Measurements from ENCODE around the gene PHAF1.
"Not testable (repeated sequence)": the region's sequence is repeated elsewhere in the genome, so short reads cannot be mapped to it uniquely, and the experiment has no call there.

PHAF1 gene

DNA sequence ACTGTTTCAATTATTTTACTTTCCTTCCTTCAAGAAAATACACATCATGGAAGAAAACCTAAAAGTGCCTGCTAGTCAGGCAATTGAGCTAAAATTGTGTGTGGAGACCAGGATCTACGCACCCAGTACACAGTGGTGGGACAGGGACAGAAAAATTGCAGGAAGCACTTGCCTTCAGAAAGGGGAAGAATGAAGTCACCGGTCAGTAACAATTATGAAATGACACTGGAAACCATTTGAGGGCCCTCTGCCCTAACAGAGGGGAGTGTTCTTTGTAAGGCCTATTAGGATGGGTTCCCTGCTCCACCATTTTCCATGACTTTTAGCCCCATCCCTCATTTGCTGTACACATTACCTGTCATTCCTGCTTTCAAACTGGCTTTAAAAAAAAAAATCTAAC is 4.5 kb upstream of the PHAF1 start:
- DNase-seq, result no peak

DNA sequence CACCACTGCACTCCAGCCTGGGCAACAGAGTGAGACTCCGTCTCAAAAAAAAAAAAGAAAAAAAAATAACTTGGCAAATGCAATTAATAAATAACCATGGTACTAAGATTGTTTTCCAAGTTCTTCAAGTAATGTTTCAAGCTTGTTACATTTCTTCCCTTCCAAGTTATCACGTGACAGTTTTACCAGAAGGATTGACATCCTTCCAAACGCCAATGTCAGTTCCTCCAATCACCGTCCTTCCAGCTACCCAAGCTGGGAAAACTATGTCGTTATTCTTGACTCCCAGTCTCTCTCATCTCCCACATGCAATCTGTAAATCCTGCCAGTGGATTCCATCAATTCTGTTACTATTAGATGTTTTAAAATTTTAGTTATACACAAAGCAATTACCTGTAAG is 3.9 kb upstream of the PHAF1 start:
- DNase-seq, result no peak

GRCh38 chr16:67108489-67108888 is 1.3 kb upstream of the PHAF1 start:
- DNase-seq, result no peak

- DNase-seq, result no peak
Observed at GRCh38 chr16:67108931-67109406, 772 bp upstream of the PHAF1 start.

DNA sequence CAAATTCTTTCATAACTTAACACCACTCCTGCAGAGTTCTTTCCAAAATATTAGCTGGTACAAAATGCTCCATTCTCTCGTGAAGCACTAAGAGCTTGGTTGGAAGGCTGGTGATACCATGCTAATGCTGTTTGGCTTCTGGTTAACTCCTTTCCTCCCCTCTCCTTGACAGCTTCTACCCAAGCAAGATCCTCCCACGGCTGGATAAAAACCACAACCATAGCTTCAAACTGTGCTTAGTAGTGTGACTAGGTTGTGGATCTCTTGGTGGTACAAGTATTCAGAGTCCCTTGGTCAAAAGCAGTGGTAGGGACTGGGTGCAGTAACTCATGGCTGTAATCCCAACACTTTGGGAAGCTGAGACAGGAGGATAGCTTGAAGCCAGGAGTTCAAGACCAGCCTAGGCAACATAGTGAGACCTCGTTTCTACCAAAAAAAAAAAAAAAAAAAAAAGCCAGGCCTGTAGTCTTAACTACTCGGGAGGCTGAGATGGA is 2.3 kb downstream of the PHAF1 start:
- no peak for DNase-seq

DNA sequence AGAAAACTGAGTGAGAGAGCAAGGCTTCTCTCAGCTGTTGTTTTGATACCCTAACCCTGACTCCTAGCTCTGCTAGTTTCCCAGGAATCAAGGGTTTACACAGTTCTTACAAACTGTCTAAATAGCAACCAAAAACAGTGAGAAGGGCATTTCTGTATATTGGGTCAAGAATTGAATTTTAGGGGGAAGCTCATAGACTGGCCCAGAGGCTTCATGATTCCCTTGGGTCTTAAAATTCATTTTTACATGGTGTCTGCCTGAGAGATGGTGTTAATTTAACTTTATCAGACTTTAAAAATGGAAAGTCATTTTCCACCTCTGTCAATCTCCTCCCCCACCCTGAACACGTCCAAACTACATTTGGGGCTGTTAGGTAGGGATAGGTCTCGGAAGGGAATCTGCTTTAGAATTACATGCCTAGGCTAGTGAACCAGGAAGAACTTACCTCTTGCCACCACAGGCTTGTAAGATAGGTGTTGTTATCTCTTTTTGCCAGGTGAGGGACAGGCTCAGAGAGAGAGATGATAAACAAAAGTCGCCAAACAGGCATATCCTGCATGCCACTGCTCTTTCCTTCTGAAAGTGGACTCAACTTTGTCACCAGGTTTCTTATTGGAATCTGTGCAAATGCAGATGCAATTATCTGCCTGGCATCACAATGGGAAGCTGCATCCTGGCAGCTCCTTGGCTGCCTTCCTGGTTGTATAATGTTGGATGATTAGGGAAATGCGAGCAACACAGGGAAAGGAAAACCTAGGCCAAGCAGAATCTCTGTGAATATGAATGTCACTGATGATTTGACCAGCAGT is 3.1 kb downstream of the PHAF1 start:
- DNase-seq, result no peak

DNA sequence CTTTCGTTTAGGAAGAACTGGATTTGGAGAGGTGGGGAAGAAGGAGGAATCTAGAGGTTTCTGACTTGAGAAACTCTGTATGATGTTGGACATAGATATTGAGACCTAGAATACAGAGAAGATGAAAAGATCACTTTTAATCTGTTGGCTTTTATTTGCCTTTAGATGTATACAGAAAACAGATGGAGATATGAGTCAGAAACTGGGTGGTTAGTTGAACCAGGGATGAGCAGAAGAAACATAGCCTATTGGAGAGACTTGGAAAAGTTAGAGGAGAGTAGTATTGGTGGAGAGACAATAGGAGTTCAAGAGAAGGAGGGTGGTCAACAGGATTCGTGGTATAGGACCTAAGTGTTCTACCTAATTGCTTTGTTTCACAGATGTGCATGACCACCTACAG is 5.1 kb downstream of the PHAF1 start:
- DNase-seq, result no peak

- no peak for DNase-seq
Observed at GRCh38 chr16:67115639-67116038, 5.9 kb downstream of the PHAF1 start.

DNA sequence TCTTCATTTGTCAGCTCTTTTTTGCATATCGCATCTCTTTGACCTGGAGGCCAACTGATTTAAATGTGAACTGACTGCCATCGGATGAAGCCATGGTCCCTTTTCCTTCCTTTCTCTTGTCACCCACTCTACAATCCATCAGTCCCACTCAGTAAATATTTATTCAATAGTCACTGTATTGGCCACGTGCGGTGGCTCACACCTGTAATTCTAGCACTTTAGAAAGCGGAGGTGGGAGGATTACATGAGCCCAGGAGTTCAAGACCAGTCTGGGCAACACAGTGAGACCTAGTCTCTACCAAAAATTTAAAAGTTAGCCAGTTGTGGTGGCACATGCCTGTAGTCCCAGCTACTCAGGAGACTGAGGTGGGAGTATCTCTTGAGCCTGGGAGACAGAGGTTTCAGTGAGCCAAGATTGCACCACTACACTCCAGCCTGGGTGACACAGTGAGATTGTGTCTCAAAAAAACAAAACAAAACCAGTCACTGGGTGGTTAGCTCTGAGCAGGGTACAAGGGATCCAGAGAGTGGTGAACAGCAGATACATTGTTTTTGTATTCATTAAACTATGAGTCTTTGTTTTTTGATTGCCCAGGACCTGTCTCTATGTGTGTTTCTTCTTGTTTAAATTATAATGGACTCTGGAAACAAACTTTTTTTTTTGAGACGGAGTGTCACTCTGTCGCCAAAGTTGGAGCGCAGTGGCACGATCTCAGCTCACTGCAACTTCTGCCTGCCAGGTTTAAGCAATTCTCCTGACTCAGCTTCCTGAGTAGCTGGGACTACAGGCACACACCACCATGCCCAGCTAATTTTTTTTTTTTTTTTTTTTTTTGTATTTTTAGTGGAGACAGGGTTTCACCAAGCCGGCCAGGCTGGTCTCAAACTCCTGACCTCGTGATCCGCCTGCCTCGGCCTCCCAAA is 6.9 kb downstream of the PHAF1 start:
- DNase-seq, result no peak

- DNase-seq, result no peak
Observed at GRCh38 chr16:67117716-67118115, 8.0 kb downstream of the PHAF1 start.

- DNase-seq, result no peak
Observed at GRCh38 chr16:67120025-67120424, 10.3 kb downstream of the PHAF1 start.

DNA sequence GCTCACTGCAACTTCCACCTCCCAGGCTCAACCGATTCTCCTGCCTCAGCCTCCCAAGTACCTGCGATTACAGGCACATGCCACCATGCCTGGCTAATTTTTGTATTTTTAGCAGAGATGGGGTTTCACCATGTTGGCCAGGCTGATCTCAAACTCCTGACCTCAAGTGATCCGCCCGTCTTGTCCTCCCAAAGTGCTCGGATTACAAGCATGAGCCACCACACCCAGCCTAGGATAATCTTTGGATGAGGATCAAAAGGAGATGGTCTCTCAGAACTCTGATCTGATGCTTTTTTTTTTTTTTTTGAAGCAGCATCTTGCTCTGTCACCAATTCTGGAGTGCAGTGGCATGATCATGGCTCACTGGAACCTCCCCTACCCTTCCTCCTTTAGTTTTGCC is 13.1 kb downstream of the PHAF1 start:
- not testable (repeated sequence) for DNase-seq

DNA sequence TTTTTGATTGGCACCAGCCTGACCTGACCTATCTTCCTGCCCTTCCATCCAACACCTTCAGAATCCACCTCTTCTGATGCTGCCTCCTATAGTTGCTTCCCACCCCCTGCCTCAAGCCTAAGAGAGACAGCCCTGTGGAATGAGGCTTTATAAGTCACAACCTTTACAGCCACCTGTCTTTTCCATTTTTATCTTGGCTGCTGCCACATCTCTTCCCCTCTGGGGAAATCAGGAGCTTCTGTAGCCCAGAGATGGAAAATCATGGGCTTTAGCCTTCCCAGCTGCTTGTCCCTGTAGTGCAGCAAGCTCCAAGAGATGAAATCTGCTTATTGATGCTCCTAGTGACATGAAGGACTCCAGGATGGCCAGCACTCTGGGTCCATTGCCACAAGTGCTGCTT is 18.7 kb downstream of the PHAF1 start:
- peak; percentile 10 for DNase-seq

DNA sequence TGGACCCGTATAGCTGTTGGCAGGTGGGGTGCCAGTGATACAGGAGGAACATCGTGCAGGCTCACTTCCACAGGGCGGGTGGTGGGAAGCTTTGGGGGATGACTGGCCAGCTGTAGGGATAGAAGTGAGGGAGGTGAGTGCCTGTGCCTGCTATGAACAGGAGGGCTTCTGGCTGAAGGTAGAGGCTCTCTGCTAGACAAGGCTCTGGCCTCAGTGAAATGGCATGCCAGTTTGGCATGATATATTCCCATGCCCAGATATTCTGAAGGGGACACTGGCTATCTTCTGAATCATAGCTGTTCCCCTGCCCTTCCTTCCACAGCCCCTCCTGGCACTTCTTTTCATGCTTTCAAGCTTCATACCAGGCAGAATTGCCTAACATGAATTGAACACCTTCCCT is 19.1 kb downstream of the PHAF1 start:
- no peak for DNase-seq

DNA sequence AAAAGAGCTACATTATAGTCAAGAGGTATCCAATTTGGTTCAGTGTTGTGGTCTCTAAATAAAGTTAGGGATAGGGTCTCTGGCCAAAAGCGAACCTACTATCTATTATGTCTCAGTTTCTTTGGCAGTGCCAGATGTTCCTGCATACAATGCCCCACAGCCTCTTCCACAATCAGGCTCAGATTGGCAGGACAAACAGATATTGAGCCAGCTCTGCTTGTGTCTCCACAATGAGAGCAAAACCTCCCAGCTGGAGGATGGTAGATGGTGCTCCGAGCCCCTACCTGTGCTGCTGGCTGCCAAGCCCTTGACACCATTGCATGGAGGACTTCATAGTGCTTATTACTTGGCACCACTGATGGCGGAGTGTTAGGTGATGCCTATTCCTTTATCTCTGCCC is 19.7 kb downstream of the PHAF1 start:
- DNase-seq, result no peak

- peak; percentile 46 for DNase-seq
Observed at GRCh38 chr16:67137605-67138004, 27.9 kb downstream of the PHAF1 start.

DNA sequence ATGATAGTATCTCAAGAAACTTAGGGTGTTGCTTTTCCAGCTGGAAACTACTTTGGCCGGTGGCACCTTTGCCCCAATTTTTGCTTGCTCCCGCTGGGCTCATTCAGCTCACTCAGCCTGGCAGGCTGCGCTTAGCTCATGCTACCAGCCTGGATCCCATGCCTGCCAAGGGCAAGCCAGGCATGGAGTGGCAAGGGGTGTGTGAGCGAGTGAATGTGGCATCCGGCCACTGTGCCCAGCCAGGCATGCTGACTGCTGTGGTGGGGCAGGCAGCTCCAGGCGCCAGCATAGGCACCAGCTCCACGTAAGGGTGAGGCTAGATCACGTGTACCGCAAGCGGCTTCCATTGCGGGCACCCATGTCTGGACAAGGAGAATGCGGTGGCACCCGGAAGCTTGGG is 31.6 kb downstream of the PHAF1 start:
- DNase-seq, result no peak

- DNase-seq, result no peak
Observed at GRCh38 chr16:67142342-67142741, 32.6 kb downstream of the PHAF1 start.

DNA sequence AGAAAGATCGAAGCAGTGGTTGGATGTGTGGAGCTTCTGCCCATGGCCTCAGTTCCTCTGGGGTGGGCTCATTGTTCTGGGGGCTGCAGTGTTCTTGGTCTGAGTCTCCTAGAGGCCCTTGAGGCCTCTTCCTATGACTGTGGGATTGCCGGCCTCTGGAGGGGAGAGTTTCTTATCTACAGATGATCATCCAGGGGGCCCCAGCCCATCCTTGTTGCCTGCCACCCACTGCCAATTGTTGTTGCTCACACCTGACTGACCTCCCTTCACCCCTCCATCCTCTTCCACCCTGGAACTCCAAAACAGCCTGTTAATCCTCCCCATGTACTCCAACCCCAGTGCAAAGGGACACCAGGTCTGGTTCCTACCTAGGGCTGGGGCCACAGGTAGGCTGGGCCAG is 35.2 kb downstream of the PHAF1 start:
- DNase-seq, result no peak

- DNase-seq, result no peak
Observed at GRCh38 chr16:67145746-67146145, 36.0 kb downstream of the PHAF1 start.

GRCh38 chr16:67146523-67147357 is 37.0 kb downstream of the PHAF1 start:
- DNase-seq, result no peak

DNA sequence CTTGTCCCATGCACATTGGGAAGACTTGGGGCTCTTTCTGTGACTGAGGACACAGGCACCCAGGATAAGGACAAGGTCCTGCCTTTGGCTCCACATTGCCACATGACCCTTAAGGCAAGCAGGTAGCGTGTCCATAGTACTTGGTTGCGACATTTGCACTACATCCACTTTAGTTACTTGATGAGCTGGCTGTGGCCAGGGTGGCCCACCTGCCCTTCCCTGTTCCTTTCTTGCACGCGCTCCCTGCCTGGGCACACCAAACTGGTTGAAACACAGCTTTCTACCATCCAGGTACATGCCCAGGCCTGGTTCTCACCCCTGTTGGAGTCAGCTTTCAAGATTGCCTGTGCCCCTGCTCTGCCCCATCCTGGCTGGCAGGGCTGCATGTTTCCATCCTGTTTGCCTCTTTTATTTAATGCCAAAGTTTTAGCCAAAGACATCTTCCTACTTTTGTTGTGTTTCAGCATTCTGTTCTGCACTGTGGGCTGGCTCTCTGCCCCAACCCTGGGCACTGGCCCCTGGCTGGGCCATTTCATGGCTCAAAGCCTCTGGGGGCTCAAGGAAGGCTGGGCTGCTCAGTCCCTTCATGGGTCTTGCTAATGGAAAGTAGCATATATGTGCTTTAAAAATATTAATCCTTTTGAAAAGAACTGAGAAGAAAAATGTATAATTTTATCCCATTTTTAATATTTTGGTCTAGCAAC is 37.8 kb downstream of the PHAF1 start:
- DNase-seq, result no peak

Measured in NCI-H2171 treated with DMSO at 0.1 percent for 48 hours (cell line).